Epithelial cell of proximal tubule (primary cell): Measurements from ENCODE around the gene PATL2. TPM values are rescaled to one million over a fixed set of nuclear protein-coding genes. Genes with fewer than 3 reads are reported as not detected.
"Not testable (repeated sequence)": the region's sequence is repeated elsewhere in the genome, so short reads cannot be mapped to it uniquely, and the experiment has no call there.

Experiments used
- DNase-seq: peaks from one replicate; pipeline ENCODE4 v3.0.0-alpha.2; 2011; ENCODE audit warnings: low read depth
- H3K4me3 ChIP-seq: 2 replicates; pipeline ENCODE4 v1.5.1; 2011; ENCODE audit warnings: low read depth, mild to moderate bottlenecking, low read length
- total RNA-seq: library from RNA; depleted of rRNA; stranded (reverse); fragments of >200 nt; gene quantifications from 2 replicates; pipeline ENCODE4 v1.2.3, GENCODE V29; 2015
- TF ChIP-seq, protein P1 (sequence below): conservative IDR thresholded peaks from 2 replicates; pipeline ENCODE4 v1.5.1; 2012; ENCODE audit warnings: low read depth, mild to moderate bottlenecking, low read length

The PATL2 gene
- total RNA-seq, 1 donor from 2014 or later = not detected

DNA sequence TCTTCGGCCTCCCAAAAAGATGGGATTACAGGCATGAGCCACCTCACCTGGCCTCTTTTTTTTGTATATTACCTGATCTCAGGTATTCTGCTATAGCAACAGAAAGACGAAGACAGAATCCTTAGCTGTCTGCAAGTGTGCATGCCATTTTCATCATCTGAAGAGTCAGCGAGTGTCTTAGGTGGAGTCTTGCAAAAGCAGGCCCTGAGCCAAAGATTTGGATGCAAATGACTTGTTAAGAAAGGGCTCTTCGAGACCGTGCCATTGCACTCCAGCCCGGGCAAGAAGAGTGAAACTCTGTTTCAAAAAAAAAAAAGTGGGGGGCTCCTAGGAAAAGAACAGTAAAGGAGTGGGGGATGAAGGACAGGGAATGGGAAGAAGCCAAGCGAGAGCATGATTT lies 15.0 kb upstream of the PATL2 start:
- H3K4me3 ChIP-seq = no peak overlapping the region
- TF ChIP-seq, protein P1, sequence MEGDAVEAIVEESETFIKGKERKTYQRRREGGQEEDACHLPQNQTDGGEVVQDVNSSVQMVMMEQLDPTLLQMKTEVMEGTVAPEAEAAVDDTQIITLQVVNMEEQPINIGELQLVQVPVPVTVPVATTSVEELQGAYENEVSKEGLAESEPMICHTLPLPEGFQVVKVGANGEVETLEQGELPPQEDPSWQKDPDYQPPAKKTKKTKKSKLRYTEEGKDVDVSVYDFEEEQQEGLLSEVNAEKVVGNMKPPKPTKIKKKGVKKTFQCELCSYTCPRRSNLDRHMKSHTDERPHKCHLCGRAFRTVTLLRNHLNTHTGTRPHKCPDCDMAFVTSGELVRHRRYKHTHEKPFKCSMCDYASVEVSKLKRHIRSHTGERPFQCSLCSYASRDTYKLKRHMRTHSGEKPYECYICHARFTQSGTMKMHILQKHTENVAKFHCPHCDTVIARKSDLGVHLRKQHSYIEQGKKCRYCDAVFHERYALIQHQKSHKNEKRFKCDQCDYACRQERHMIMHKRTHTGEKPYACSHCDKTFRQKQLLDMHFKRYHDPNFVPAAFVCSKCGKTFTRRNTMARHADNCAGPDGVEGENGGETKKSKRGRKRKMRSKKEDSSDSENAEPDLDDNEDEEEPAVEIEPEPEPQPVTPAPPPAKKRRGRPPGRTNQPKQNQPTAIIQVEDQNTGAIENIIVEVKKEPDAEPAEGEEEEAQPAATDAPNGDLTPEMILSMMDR = no peak
- no peak for DNase-seq

DNA sequence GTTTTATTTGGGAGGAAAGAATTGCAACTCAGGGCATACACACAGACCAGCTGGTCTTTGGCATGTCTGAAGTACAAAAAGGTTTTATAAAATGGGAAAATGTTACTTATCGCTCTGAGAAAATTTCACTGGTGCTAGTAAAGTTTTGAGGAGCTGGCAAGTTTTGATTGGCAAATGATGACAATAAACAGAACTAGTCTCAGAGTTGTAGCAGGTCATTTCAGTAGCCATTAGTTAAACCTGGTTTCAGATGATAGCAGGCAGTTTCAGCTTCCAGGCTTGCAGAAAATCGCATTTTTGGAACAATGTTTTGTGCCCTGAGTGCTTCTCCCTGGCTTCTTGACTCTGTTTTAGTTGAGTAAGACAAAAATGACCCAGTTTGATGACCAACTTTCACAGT lies 10.9 kb upstream of the PATL2 start:
- DNase-seq = no peak
- TF ChIP-seq, protein P1 = no peak
- no peak overlapping the region for H3K4me3 ChIP-seq

GRCh38 chr15:44720460-44721176 lies 9.5 kb upstream of the PATL2 start:
- TF ChIP-seq, protein P1 = no peak
- H3K4me3 ChIP-seq = no peak overlapping the region
- DNase-seq = no peak

- DNase-seq = not testable (repeated sequence)
Observed at GRCh38 chr15:44720000-44720435, 8.9 kb upstream of the PATL2 start.

GRCh38 chr15:44719293-44719999 lies 8.3 kb upstream of the PATL2 start:
- no peak overlapping the region for H3K4me3 ChIP-seq
- no peak for DNase-seq
- TF ChIP-seq, protein P1 = no peak

More at GRCh38 chr15:44720000-44720435, 8.9 kb upstream of the PATL2 start:
- H3K4me3 ChIP-seq = not testable (repeated sequence)

- H3K4me3 ChIP-seq = no peak overlapping the region
- no peak for DNase-seq
- TF ChIP-seq, protein P1 = no peak
Observed at GRCh38 chr15:44718927-44719292, 7.8 kb upstream of the PATL2 start.

GRCh38 chr15:44718180-44718926 lies 7.2 kb upstream of the PATL2 start:
- no peak for DNase-seq
- H3K4me3 ChIP-seq = no peak overlapping the region
- TF ChIP-seq, protein P1 = no peak
